Measurements from ENCODE around the gene ARMC8.

Gene ARMC8

DNA sequence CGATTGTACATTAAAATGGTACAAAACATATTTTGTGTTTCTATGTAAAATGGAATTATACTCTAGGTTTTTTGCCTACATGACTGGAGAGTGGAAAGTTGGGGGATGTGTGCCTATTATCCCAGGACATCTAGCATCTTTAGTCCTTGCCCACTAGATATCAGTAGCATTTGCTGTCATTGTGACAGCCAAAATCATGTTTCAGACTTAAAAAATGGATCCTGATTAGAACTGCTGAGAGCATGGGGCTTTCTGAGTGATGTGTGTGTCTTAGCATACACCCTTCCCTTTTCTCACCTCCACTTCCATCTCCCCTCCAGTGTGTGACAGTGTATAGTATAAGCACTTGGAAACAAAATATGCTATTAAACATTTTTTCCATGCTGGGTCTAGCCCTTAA is 13.3 kb downstream of the ARMC8 start:
- DNase-seq: no peak

DNA sequence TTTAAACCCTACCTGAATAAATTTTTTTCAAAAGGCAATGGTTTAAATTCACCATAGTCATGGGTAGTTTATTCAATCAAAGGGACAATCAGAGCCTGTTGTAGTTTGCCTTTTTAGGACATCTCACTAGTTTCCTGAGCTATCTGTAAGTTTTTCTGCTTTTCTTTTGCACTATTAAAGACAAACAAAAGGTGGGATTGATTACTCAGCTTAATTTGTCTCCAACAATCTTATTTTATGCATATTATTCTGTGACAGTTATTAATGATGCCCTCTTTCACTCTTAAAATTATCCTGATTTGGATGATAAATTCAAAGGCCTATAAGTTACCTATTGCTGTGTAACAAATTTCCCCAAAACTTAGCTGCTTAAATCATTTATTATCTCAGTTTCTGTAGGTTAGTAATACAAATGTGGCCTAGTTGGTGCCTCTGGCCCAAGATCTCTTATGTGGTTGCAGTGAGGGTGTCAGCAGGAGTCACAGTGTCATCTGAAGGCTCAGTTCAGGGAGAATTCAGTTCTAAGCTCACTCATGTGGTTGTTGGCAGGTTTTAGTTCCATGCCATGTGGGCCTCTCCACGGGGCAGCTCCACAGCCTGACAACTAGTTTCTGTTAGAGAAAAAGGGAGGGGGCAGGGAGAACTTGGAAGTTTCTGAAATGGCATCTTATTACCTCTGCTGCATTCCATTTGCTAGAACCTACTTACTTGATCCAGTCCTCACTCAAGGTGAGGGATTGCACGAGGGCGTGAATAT is 16.0 kb downstream of the ARMC8 start:
- no peak for DNase-seq

DNA sequence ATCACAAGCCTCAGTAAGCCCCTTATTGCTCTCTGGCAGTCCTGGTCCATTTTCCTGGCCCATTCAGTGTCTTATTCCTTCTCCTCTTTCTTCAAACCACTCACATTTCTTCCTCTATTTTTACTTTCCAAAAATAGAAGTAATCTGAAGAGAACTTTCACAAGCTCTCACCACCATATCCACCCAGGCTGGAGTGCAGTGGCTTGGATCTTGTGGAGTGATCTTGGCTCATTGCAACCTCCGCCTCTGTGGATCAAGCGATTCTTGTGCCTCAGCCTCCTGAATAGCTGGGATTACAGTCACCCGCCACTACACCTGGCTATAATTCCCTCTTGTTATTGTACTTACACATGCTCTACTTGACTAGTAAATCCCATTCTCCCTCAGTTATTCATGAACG is 16.8 kb downstream of the ARMC8 start:
- DNase-seq: no peak

DNA sequence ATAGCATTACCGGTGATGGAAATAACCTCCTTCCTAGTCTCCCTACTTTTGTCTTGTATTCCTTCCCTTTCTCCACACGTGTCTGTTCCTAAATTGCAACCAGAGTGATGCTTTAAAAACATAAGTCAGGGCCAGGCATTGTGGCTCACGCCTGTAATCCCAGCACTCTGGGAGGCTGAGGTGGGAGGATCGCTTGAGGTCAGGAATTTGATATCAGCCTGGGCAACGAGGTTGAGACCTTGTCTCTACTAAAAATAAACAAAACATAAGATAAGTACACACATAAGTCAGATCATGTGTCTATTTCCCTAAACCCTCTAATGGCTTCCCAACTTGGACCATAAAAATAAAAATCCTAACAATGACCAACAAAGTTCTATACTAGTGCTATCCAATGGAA is 18.4 kb downstream of the ARMC8 start:
- no peak for DNase-seq

DNA sequence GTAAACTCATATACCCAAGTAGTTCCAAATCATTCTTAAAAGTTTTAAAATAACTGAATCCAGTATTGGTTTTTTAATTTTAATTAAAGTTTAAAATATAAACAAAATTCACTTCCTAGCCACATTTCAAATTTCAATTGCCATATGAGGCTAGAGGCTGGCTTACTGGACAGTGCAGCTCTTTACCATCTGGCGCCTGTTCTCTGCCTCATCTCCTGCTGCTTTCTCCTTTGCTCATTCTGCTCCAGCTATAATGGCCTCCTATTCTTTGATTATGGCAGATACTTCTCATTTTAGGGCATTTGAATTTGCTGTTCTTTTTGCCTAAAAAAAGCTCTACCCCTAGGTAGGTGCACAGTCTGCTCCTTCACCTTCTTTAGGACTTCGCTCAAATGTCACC is 19.1 kb downstream of the ARMC8 start:
- DNase-seq: no peak

DNA sequence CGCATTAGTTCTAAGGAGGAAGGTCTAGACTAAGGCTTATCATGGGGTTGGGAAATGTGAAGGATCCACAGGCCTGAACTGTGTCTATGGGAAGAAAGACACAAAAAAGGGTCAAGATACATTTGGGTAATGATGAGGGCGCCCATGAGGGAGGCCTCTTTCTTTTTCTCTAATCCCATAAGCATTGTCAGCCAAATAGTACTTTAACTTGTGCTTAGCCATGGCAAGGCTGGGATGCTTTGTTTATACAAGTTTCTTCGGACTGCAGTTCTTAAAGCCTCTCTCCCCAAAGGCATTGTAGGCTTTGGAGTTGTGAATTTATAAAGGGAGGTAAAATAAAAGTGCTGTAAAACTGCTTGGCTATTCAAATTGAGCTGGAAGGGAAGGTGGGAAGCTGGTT is 23.4 kb downstream of the ARMC8 start:
- DNase-seq: no peak

DNA sequence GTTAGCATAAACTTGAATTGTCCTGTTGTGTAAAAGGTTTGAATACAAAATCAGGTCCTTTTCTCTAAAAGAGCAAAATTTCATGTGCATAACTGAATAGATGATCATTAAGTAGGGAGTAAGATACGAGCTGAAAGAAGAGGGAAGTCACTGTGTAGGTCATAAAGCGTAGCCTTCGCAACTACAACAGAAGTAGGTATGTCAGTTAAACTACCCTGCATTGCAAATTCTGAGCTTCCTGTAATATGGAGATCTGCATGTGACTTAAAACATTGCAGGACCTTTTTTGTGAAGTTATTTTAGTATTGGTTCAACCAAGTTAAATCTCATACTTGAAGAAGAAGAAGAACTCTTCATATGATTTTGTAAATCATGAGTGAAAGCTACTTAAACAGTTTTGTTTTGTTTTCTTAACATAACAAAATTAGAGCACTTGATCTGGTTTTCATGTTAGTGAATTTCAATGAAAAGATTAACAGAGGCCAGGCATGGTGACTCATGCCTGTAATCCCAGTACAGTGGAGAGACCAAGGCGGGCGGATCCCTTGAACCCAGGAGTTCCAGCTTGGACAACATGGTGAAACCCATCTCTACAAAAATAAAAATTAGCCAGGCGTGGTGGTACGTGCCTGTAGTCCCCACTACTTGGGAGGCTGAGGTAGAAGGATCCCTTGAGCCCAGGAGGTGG is 26.4 kb downstream of the ARMC8 start:
- no peak for DNase-seq

DNA sequence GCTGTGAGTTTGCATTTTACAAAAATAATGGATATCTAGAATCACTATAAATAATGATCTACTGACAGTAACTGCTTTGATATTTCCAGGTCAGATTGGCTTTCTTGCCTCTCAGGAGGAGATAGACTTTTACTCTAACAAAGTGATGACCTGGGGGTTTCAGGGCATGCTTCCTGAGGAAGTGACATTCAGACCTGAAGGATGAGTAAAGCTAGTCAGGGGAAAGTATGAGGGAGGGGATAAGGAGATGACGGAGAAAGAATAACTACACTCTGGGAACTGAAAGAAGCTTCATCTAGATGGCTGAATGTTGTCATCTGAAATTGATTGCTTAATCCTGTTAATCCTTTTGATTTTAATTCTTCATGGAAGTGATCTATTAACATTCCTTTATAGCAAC is 32.2 kb downstream of the ARMC8 start:
- no peak for DNase-seq

DNA sequence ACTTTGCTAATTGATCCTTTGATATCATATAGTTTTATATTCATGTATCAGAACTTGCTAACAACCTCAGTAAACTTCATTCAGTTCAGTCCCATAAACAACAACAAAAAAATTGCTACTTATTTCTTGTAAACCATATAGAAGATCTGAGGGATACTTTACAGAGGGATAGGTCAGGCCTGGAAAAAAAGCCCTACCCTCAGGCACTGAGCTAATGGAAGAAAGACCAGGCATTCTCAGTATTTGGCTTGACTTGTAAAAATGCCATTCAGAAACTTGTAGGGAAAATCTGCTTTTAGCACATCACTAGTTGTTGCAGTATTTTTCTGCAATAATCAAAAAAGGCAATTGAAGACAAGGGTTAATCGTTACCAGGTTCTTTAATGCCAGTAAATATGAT is 33.1 kb downstream of the ARMC8 start:
- DNase-seq: no peak

DNA sequence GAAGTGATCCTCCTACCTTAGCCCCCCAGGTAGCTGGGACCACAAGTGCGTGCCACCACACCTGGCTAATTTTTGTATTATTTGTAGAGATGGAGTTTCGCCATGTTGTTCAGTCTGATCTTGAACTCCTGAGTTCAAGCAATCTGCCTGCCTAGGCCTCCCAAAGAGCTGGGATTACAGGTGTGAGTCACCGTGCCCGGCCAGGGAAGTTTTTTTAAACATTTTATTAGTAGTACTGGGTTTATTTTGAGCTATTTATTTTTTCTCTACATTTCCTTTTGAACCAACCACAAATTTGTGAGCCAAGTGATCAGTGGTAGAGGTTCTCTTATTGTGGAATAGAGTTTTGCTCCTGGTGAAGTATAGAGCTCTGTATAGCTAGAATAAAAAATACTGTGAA is 33.7 kb downstream of the ARMC8 start:
- no peak for DNase-seq

DNA sequence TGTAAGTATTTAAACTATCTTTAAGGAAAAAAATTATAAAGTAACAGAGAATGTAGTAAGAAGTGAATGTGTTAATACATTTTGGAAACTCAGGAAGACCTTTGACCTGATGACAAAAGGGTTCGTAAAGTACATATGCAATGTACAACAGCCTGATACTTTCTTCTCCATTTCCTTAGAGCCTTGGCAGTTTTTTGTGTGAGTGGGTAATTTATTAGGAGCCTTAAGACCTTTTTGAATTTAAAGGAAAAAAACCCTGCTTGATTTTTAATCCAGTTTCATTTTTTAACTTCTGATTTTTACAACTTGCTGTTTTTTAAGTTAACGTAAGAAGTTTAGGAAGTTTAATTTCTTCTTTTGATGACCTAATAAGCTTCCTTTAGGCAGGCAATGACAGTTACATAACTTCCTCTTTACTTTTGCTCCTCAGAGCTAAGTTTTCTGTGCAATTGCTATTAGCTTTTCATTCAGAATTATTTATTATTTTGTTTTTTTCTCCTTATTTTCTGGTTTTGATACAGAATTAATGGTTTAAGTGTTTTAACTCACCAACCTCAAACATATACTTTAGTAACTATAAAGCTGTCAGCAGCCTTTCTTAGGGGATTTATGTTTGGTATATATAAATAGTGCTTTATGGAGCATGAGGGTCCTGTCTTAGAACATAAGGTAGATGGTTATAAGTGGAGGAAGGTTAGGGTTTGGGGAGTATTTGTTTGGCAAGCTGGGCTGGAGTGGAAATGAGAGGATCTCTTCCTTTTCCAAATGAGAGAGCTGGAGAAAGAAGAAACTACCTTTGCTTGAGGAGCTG is 35.2 kb downstream of the ARMC8 start:
- DNase-seq: no peak

DNA sequence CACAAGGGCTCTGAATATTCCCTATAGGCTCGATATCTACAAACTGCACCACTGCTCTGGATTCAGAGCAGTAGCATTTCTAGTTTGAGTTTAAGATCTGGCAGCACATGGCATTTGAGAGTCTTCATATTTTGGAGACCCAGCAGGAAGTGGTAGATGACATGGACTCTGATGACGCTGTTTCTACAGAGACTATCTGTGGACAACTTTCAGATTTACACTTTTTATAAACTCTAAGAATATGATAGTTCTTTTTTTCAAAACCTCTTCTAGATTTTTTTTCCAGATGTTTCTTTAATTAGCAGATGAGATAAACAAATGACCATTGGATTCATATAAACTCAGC is 35.8 kb downstream of the ARMC8 start:
- DNase-seq: no peak

DNA sequence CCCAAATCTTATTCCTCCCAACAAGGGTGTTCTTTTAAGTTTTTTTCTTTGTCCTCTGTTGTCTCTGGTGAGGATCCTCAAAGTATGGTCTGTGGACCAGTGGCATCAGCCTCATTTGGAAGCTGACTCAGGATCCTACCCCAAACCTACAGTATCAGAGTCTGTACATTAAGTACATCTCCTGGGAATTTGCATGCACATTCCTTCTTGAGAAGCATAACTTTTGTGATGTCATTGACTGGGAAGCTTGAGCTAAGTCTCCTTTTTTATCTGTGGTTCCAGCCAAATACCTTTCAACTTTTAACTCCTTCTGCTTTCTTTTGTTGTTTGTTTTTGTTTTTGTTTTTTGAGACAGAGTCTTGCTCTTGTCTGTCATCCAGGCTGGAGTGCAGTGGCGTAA is 40.5 kb downstream of the ARMC8 start:
- DNase-seq: no peak

DNA sequence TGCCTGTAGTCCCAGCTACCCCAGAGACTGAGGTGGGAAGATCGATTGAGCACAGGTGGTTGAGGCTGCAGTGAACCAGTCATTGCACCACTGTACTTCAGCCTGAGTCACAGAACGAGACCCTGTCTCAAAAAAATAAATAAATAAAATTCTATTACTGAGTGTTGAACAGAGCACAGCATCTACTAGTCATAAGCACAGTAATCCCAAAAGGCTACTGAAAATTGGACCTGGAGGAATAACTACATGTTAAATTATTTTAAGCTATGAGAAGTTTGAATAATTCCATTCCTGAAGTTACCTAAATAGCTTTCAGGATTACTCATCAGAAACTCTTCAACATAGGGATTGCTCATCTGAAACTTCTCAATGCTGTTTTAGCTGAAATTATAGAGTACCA is 43.4 kb downstream of the ARMC8 start:
- no peak for DNase-seq

DNA sequence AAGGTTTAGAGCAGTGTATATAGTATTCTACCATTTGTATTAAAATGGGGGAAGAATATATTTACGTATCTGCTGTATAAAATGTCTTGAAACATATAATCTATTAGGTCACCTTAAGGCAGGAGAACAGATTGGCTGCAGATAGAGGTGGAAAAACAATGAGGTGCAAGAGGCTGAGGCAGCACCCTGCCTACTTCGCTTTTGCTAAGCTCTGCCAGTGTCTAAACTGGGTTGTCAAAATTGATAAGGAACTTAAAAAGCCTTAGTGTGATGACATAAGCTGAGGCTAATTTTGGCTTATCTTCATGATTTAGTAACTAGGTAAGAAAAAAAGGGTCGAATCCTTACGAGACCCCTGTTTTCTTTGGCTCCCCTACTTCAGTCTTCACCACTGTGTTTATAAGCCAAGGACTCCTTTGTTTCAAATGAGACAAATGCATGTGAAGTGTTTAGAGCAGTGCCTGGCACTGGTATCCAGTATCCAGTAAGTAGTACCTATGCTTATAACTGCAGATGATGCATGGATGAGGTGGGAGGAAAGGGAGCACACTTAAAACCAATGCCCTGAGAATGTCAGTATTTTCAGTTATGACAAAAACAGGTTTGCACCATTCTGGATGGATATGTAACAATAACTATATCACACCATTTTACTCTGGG is 45.7 kb downstream of the ARMC8 start:
- DNase-seq: no peak

DNA sequence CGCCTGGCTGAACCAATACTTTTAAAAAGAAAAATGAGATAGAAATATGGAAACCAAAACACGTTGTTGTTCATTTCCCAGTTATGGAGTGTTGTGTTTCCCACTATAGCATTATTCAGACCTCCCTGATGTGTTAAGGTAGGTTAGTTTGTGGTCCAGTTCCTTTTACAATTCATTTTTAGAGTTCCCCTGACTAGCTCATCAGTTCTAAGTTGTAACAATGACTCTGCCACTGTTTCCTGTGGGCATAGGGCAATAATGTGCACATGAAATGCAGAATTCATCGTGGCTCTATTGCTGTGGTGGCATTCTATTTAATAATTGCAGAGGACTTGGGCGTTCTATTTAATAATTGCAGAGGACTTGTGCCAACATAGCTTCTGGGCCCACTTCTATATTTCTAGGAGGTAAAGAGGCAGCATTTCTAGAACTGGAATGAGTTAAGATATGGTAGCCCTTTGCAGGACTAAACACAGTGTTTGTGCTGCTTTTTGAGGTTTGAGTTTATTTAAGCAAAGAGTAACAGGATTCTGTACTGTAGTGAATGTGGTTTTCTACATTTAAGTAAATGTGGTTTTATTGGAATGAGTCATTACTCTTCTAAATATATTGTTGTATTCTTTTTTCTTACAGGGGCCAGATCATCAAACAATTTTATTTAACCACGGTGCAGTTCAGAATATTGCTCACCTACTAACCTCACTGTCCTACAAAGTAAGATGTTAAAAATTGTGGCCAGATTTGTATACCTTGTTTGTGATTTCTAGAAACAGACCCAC is 47.5 kb downstream of the ARMC8 start:
- no peak for DNase-seq

DNA sequence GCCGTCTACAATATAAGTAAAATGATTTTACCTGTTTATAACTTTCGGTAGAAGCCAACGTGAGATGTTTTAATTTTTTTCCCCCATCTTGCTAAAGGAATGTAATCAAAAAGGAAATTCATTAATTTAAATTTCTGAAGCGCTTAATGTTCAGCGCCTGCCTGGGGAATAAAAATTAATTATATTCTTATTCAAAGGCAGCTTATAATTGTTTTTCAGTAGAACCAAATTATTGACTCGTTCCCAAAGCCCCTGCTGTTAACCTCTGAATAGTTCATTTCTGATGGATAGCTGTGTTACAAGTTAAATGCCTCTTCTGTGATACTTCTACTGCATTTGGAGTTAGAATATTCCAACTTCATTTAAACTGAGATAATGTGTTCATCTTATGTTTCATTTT is 51.6 kb downstream of the ARMC8 start:
- DNase-seq: no peak

DNA sequence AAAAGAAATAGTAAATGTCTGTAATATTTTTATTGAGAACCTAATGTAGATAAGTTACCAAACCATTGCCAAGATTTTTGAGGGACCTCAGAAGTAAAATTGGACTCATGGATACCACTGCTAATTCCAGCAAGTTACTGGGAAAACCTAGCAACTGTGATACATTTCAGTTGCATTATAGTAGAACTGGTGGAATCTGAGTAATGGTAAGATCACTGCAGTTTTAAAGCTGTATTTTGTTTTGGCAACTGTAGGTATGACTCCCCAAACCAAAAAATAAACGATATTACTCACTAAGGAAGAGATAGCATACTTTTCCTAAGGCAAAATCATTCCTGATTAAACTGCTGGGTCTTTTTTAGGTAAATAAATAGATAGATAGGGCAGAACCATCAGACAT is 54.0 kb downstream of the ARMC8 start:
- DNase-seq: no peak

DNA sequence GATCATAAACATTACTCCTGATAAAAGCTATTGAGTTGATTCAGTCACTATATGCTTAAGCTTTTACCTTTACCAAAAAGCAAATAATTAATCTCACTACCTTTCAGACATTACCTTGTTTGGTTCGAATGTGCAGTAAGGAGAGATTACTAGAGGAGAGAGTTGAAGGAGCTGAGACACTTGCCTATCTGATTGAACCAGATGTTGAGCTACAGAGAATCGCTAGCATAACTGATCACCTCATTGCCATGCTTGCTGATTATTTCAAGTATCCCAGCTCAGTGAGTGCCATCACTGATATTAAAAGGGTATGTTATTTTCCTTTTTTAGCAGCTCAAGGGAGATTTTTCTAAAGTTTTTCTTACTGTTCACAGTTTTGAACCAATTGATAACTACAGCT is 54.6 kb downstream of the ARMC8 start:
- DNase-seq: no peak

DNA sequence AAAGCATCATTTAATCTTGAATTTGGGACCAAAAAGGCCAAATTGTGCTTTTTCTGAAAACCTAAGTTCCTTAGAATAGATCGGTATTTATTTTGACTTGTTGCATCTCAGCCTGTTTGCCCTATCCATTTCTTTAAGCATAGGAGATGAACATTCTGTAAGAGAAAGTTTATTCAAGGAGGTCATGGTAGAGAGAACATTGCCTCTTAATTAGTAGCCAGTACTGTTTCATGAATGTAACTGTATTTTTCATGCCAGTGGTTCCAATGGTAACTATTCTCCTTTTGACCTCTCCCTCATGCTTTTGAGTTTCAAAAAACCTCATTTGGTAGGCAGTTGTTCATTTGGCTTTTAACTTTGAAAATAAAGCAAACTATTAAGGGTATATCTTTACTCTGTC is 55.4 kb downstream of the ARMC8 start:
- no peak for DNase-seq

DNA sequence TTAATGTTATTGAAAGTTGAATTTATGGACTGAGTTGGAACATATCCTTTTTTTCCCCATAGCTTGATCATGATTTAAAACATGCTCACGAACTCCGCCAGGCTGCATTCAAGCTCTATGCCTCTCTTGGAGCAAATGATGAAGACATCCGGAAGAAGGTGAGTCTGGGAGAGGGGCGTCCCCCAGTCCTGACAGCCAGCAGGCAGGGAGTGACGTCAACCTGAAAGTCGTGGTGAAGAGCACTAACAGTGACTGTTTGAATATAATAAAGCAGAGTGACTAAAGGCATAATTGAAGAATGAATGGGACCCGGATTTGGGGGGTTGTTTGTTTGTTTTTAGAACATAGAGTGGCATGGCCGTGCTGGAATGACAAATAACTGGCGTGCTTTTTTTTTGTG is 57.9 kb downstream of the ARMC8 start:
- no peak for DNase-seq

DNA sequence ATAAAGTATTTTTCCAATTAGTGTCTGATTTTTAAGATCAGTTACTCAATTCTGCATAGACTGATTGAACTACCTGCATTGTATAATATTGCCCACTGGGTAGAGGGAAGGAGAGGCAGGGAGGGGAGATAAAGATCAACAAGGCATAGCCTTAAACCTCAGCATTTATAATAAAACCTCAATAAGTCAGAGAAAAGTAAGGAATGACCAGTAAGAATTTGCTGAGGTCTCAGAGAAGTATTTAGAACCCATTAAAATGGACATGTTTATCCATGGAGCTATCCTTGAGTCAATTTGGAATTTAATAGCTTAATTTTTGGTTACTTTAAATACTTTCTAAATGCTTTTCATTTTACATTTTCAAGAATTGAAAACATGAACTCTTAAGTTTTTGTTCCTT is 62.5 kb downstream of the ARMC8 start:
- DNase-seq: no peak

DNA sequence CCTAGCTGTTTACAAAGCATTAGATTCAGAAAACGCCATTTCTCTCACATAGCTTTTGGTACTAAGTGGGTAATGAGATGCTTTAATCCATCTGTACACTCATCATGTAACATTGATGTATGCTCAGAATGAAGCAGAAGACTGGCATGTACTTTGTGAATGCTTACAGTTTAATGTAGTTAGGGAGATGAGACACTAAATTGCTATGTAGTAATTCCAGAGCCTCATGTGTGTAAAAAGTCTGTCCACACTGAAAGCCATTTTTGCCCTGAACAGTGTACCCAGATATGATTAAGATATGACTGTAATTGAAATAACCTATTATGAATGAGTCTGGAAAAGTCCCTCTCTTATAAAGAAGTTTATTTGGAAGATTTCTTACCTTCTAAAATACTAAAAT is 66.5 kb downstream of the ARMC8 start:
- DNase-seq: no peak

Data from 8988T (cell line).